Tibial artery (tissue), 4 donors: ENCODE data around the gene SLC6A4.

Experiments used
- DNase-seq, 2 donors: peaks; one replicate each; pipeline ENCODE4 v3.0.0-alpha.2; 2019
- H3K27ac ChIP-seq, 2 donors: fragments of 200-600 bp; sonication (generic) in 1 of 2; 1 replicate in 1 of 2; 2 replicates in 1 of 2; pipeline ENCODE4 v1.5.1; 2018 to 2019; ENCODE audit warnings: mild to moderate bottlenecking in 1 of 2
- H3K27me3 ChIP-seq, 2 donors: fragments of 200-600 bp; sonication (generic) in 1 of 2; one replicate each; pipeline versions ENCODE4 v1.5.1 to v1.6.0; 2016 to 2019
- H3K36me3 ChIP-seq, 3 donors: fragments of 200-600 bp; sonication (generic) in 2 of 3; one replicate each; pipeline ENCODE4 v1.5.1; 2016 to 2019; ENCODE audit warnings: mild to moderate bottlenecking in 2 of 3
- H3K4me1 ChIP-seq, 4 donors: fragments of 200-600 bp; sonication (generic) in 2 of 4; 1 replicate in 3 of 4; 2 replicates in 1 of 4; pipeline ENCODE4 v1.5.1; 2016 to 2019
- H3K4me3 ChIP-seq, 2 donors: fragments of 200-600 bp; sonication (generic) in 1 of 2; 1 replicate in 1 of 2; 2 replicates in 1 of 2; pipeline ENCODE4 v1.5.1; 2018 to 2019; ENCODE audit warnings: mild to moderate bottlenecking in 2 of 2
- H3K9me3 ChIP-seq, 3 donors: fragments of 200-600 bp; sonication (generic) in 1 of 3; one replicate each; pipeline ENCODE4 v1.5.1; 2016 to 2019
- CTCF ChIP-seq, 2 experiments: fragments of 200-600 bp in 1 of 2; fragments of 450-650 bp in 1 of 2; IDR thresholded peaks; one replicate each; pipeline ENCODE4 v1.5.1; 2017 to 2019; ENCODE audit warnings: antibody characterized with exemption in 2 of 2, mild to moderate bottlenecking in 1 of 2, moderate library complexity in 1 of 2
- intact Hi-C: fragments of 100-400 bp; cut with DNase I; formaldehyde crosslinking; loops from one replicate; pipeline ENCODE4 v1.15.0; 2023; ENCODE audit warnings: low total_unique reads

Gene SLC6A4

GRCh38 chr17:30229012-30229411 is 6.5 kb downstream of the SLC6A4 start:
- Histone ChIP-seq H3K4me3 (no peak overlapping the region), H3K36me3 (no peaks in the 10 kb centered on the region), H3K27ac (no peak overlapping the region), H3K4me1 (no peaks in the 10 kb centered on the region), H3K27me3 (peaks cover 0 to 13% of the 10 kb centered on the region in 2 donors), H3K9me3 (no peaks in the 10 kb centered on the region)
- TF ChIP-seq CTCF (IDR thresholded peaks at IDR 0.05) = no peak
- intact Hi-C loops = no loop called here
- no peak for DNase-seq

- no peak overlapping the region for H3K27ac ChIP-seq
- no peaks in the 10 kb centered on the region for H3K36me3 ChIP-seq
- peaks cover 0 to 9% of the 10 kb centered on the region in 2 donors for H3K27me3 ChIP-seq
- H3K4me1 ChIP-seq = no peaks in the 10 kb centered on the region
- H3K9me3 ChIP-seq = no peaks in the 10 kb centered on the region
- TF ChIP-seq CTCF (IDR thresholded peaks at IDR 0.05) = no peak
- no peak overlapping the region for H3K4me3 ChIP-seq
- intact Hi-C loops = no loop called here
- no peak for DNase-seq
Measured at GRCh38 chr17:30228011-30228410, 7.5 kb downstream of the SLC6A4 start.

- Histone ChIP-seq H3K36me3 (no peaks in the 10 kb centered on the region), H3K9me3 (no peaks in the 10 kb centered on the region), H3K4me1 (no peaks in the 10 kb centered on the region), H3K4me3 (no peak overlapping the region), H3K27ac (no peak overlapping the region), H3K27me3 (peaks cover 0 to 9% of the 10 kb centered on the region in 2 donors)
- TF ChIP-seq CTCF (IDR thresholded peaks at IDR 0.05) = no peak
- intact Hi-C loops = no loop called here
- no peak for DNase-seq
Measured at GRCh38 chr17:30226878-30227277, 8.6 kb downstream of the SLC6A4 start.

GRCh38 chr17:30225919-30226553 is 9.5 kb downstream of the SLC6A4 start:
- intact Hi-C loops = no loop called here
- DNase-seq = no peak
- H3K9me3 ChIP-seq = no peaks in the 10 kb centered on the region
- no peaks in the 10 kb centered on the region for H3K4me1 ChIP-seq
- H3K27ac ChIP-seq = no peak overlapping the region
- no peak for TF ChIP-seq CTCF (IDR thresholded peaks at IDR 0.05)
- H3K4me3 ChIP-seq = no peak overlapping the region
- H3K36me3 ChIP-seq = no peaks in the 10 kb centered on the region
- H3K27me3 ChIP-seq = peaks cover 0 to 9% of the 10 kb centered on the region in 2 donors

- no peaks in the 10 kb centered on the region for H3K4me1 ChIP-seq
- H3K4me3 ChIP-seq = no peak overlapping the region
- H3K36me3 ChIP-seq = no peaks in the 10 kb centered on the region
- DNase-seq = no peak
- no peak overlapping the region for H3K27ac ChIP-seq
- H3K27me3 ChIP-seq = peaks cover 0 to 9% of the 10 kb centered on the region in 2 donors
- TF ChIP-seq CTCF (IDR thresholded peaks at IDR 0.05) = no peak
- H3K9me3 ChIP-seq = no peaks in the 10 kb centered on the region
- intact Hi-C loops = no loop called here
Measured at GRCh38 chr17:30225112-30225511, 10.4 kb downstream of the SLC6A4 start.
